Adrenal gland (tissue), 12 donors: ENCODE measurements around the gene NR1I3. TPM values are rescaled to one million over a fixed set of nuclear protein-coding genes. Genes with fewer than 3 reads are reported as not detected.

Experiments
- DNase-seq, 7 donors: peaks; one replicate each; pipeline ENCODE4 v3.0.0-alpha.2; 2019 to 2020
- H3K27ac ChIP-seq, 5 donors: fragments of 200-600 bp; sonication (generic) in 4 of 5; 1 replicate in 3 of 5; 2 replicates in 2 of 5; pipeline versions ENCODE4 v1.5.1 to v1.8.0; 2016 to 2020; ENCODE audit warnings: mild to moderate bottlenecking in 1 of 5
- H3K27me3 ChIP-seq: fragments of 200-600 bp; 2 replicates; pipeline ENCODE4 v1.8.0; 2021
- H3K36me3 ChIP-seq, 2 donors: fragments of 200-600 bp; replicated peaks in 1 of 2; 1 replicate in 1 of 2; 2 replicates in 1 of 2; pipeline versions ENCODE4 v1.5.1 to v1.8.0; 2018 to 2022
- H3K4me1 ChIP-seq, 2 donors: fragments of 200-600 bp; replicated peaks in 1 of 2; 1 replicate in 1 of 2; 2 replicates in 1 of 2; pipeline versions ENCODE4 v1.5.1 to v1.8.0; 2018 to 2021
- H3K4me3 ChIP-seq, 4 donors: fragments of 200-600 bp; sonication (generic) in 3 of 4; one replicate each; pipeline ENCODE4 v1.5.1; 2016 to 2018
- H3K9me3 ChIP-seq, 3 donors: fragments of 200-600 bp; sonication (generic) in 1 of 3; replicated peaks in 1 of 3; 1 replicate in 2 of 3; 2 replicates in 1 of 3; pipeline versions ENCODE4 v1.5.1 to v1.8.0; 2016 to 2021
- POLR2A ChIP-seq, 2 donors: fragments of 450-650 bp; IDR thresholded peaks; one replicate each; pipeline ENCODE4 v1.6.1; 2017; ENCODE audit warnings: antibody characterized with exemption in 2 of 2, mild to moderate bottlenecking in 2 of 2, moderate library complexity in 1 of 2
- WGBS, 4 donors: extraction: QIAGEN DNeasy Blood & Tissue Kit in 2 of 4; methylation state at CpG; one replicate each; pipeline versions ENCODE4 v1.1.5 to v1.1.7; 2013 to 2017; 5-methylcytosine and 5-hydroxymethylcytosine counted together
- intact Hi-C, 2 donors: fragments of 100-400 bp; cut with DNase I; formaldehyde crosslinking; loops; one replicate each; pipeline versions ENCODE4 v1.14.1 to v1.15.0; 2022 to 2023
- polyA plus RNA-seq, 3 donors: library from polyadenylated mRNA; stranded (reverse); fragments of 200-250 nt in 2 of 3; fragments of 350-450 nt in 1 of 3; fragmentation: Illumina TruSeq in 1 of 3; extraction: RNeasy Lipid Tissue Mini Kit (QIAGEN cat#74804) in 1 of 3; gene quantifications; one replicate each; pipeline ENCODE4 v1.2.3, GENCODE V29; 2013 to 2014
- total RNA-seq, 9 donors: library from RNA; depleted of rRNA in 4 of 9; stranded (reverse); fragments of >200 nt in 4 of 9; fragments of 120-200 nt in 1 of 9; fragmentation: NEBNext Ultra II Directional in 1 of 9; extraction: Animal tissue kit (Norgen Biotek cat#: 25700) in 1 of 9; gene quantifications; one replicate each; pipeline versions ENCODE4 v1.1.0 to v1.2.4, GENCODE V29; 2013 to 2023
- TF ChIP-seq, protein P1 (sequence below), 6 experiments: fragments of 450-650 bp in 4 of 6; fragments of 200-600 bp in 2 of 6; sonication (generic) in 1 of 6; IDR thresholded peaks; 1 replicate in 5 of 6; 2 replicates in 1 of 6; pipeline versions ENCODE4 v1.5.1 to v1.8.0; 2016 to 2021; ENCODE audit warnings: antibody characterized with exemption in 6 of 6, mild to moderate bottlenecking in 2 of 6, moderate library complexity in 1 of 6
- donor health status: healthy with polysubstance abuse.
- donor health status: Bipolar disorder and iron deficiency.
- donor health status: DM: yes; HTN: yes; CAD: no.
- donor health status: DM: no; HTN: no; CAD: no.
- donor health status: DM: no; HTN: no; CAD: no.
- donor health status: DM: yes; HTN: yes; CAD: no.

The NR1I3 gene
- total and polyA plus RNA-seq, 12 donors: 0.16 to 0.50 TPM; not detected in 10

DNA sequence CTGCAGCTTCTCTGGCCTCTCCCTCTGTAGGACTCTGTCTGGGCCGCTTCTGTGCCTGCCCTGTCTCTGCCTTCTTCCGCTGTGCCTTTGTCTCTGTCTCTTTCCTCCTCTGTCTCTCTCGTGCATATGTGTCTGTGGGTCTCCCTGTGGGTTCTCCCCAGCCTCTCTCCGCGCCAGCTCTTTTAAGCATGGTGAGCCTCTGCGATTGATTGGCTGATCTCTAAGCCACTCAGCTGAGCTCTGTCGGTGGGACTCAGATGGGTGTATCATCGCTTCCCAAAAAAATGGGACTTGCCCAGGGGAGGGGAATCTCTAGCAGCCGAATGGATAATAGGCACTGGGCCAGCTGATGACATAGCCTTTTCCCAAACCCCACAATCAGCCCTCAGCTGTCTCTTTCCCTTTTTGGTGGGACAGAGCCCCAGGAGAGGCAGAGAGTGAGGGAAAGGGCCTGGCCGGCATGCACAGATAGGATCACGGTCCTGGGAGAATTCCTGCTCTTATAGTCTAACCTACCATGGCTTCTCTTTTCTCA lies 39.0 kb downstream of the NR1I3 start, which contains the start of gene ADAMTS4:
Gene ADAMTS4, minus strand, starts transcription at position 158 of the 535 bp plus-strand sequence. CDS start 427 bp downstream, outside the sequence.
- H3K4me1 ChIP-seq: peaks cover 35 to 71% of the 10 kb centered on the region in 2 donors

DNA sequence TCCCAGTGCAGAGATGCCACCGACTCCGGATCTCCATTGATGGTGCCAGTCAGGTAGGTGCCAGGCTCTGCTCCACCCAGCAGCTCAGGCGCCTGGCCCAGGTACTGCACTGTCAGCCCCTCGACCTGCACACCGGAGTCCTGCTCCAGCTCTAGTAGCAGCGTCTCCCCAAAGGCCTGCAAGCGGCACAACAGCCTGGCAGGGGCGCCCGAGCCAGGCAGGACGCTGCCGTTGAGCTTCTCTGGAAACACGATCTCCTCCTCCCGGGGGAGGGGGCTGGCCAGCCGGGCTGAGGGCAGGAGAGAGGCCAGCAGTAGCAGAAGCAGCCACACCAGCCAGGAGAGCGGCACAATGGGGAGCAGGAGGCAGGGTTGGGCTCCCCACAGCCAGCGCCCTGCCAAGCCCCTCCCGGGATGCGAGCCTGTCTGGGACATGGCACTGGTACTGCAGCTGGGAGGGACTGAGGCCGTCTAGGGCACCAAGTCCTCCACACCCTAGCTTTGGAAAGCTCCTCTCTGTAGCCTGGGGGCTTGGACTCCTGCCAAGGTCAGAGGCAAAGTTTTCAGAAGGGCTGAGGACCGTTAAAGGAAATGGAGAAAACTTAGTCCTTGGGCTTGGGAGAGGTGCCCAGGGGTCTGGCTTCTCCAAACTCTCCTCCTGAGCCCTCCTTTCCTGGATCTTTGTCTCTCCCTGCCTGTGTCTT lies 39.7 kb downstream of the NR1I3 start:
- no peaks in the 10 kb centered on the region for H3K27me3 ChIP-seq
- peak in 4 of 7 donors; percentile 48 to 52 (median 50) for DNase-seq
- WGBS, 4 donors: 20 to 32% (median 31%) methylated on average over 3 to 20 of the region's 20 CpGs
- H3K9me3 ChIP-seq: no peaks in the 10 kb centered on the region
- peak overlapping the region in 4 of 5 donors; percentile 6 to 99 (median 95) for H3K27ac ChIP-seq
- peak overlapping the region in 1 of 4 donors; percentile 37 for H3K4me3 ChIP-seq
- peaks cover 31 to 71% of the 10 kb centered on the region in 2 donors for H3K4me1 ChIP-seq
- intact Hi-C loops: loop anchor here (10.0 kb wide), 2 partner anchors 176 to 186 kb away; no protein-coding TSS in a partner anchor
- no peaks in the 10 kb centered on the region for H3K36me3 ChIP-seq
- TF ChIP-seq, protein P1, sequence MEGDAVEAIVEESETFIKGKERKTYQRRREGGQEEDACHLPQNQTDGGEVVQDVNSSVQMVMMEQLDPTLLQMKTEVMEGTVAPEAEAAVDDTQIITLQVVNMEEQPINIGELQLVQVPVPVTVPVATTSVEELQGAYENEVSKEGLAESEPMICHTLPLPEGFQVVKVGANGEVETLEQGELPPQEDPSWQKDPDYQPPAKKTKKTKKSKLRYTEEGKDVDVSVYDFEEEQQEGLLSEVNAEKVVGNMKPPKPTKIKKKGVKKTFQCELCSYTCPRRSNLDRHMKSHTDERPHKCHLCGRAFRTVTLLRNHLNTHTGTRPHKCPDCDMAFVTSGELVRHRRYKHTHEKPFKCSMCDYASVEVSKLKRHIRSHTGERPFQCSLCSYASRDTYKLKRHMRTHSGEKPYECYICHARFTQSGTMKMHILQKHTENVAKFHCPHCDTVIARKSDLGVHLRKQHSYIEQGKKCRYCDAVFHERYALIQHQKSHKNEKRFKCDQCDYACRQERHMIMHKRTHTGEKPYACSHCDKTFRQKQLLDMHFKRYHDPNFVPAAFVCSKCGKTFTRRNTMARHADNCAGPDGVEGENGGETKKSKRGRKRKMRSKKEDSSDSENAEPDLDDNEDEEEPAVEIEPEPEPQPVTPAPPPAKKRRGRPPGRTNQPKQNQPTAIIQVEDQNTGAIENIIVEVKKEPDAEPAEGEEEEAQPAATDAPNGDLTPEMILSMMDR (IDR thresholded peaks at IDR 0.05): peak in 1 of 6 experiments; percentile 7
- no peak for TF ChIP-seq POLR2A (IDR thresholded peaks at IDR 0.05)

More for the DNA sequence above, 39.0 kb downstream of the NR1I3 start, which contains the start of gene ADAMTS4:
- peak within 1 kb of the TSS in 1 of 4 donors; percentile 37 for H3K4me3 ChIP-seq
- no peaks in the 10 kb centered on the region for H3K9me3 ChIP-seq
- DNase-seq: peak in 6 of 7 donors; percentile 46 to 82 (median 64)
- peaks cover 0 to 6% of the 10 kb centered on the region in 2 donors for H3K36me3 ChIP-seq
- intact Hi-C loops: loop anchor here (10.0 kb wide), 2 partner anchors 176 to 186 kb away; no protein-coding TSS in a partner anchor
- peak within 1 kb of the TSS in 4 of 5 donors; percentile 86 to 99 (median 95) for H3K27ac ChIP-seq
- TF ChIP-seq, protein P1 (IDR thresholded peaks at IDR 0.05): no peak
- peak; percentile 46 to 74 for TF ChIP-seq POLR2A (IDR thresholded peaks at IDR 0.05)
- WGBS, 4 donors: 59 to 69% (median 63%) methylated on average over 11 of the region's 11 CpGs
- no peaks in the 10 kb centered on the region for H3K27me3 ChIP-seq

DNA sequence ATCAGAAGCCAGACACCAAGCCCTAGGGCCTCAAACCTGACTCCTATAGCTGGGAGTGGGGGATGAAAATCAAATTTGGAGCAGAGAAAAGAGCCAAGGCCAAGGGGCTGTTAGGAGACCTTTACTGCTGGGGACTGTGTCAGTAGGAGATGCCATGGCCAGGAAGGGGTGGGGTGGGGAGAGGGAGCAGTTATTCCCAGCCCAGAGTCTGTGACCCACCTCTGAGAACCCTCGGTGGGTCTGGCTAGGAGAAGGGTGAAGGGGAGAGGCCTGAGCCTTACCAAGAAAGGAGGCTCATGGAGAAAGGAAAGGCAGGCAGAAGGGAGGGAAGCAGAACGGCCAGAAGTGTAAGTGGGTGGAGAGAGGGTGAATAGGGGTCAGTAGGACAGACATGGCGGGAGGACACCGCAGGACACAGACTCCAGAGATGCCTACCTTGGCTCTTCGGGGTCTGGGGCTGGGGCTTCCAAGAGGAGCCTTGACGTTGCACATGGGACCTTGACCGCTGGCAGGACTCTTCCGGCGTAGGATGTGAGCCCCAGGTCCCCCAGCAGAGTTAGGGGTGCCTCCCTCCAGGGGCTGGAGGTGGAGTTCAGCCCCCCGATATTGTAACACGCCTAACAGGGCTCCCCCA lies 40.3 kb downstream of the NR1I3 start:
- Histone ChIP-seq H3K4me1 (peaks cover 24 to 71% of the 10 kb centered on the region in 2 donors), H3K9me3 (no peaks in the 10 kb centered on the region), H3K4me3 (peak overlapping the region in 1 of 4 donors; percentile 37), H3K27ac (peak overlapping the region in 4 of 5 donors; percentile 13 to 99 (median 72)), H3K27me3 (no peaks in the 10 kb centered on the region), H3K36me3 (no peaks in the 10 kb centered on the region)
- intact Hi-C loops: loop anchor here (10.0 kb wide), 2 partner anchors 177 to 187 kb away; no protein-coding TSS in a partner anchor
- no peak for TF ChIP-seq POLR2A (IDR thresholded peaks at IDR 0.05)
- TF ChIP-seq, protein P1 (IDR thresholded peaks at IDR 0.05): no peak
- no peak for DNase-seq
- 49 to 64% (median 57%) methylated on average over 8 to 11 of the region's 11 CpGs for WGBS, 4 donors
